Activated CD4-positive, alpha-beta T cell treated with anti-CD3 and anti-CD28 coated beads for 4 hours (primary cell): Measurements from ENCODE around the gene SHROOM3.
"Not testable (repeated sequence)": the region's sequence is repeated elsewhere in the genome, so short reads cannot be mapped to it uniquely, and the experiment has no call there.

Experiments used
- DNase-seq, 2 donors: peaks; one replicate each; pipeline ENCODE4 v3.0.0-alpha.2; 2020

SHROOM3 gene

GRCh38 chr4:76597423-76597979 lies 162.5 kb downstream of the SHROOM3 start:
- DNase-seq = no peak

GRCh38 chr4:76600447-76600846 lies 165.4 kb downstream of the SHROOM3 start:
- no peak for DNase-seq

DNA sequence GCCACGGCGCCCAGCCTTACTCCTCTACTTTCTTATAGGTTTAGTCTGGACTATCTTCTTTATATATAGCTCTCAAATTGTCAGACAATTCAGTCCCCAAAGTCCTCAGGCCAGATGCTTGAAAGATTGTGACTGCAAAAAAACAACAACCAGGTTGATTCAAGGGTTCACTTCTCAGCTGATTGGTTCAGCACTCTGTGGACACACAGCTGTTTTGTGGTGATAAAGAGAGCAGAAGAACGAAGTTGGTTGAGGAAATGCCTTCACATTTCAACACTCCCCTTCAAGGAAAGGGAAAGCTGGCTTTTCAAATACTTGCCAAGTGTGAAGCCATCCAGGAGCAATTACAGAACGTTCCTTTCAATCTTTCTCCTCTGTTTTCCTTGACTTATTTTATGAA lies 166.8 kb downstream of the SHROOM3 start:
- no peak for DNase-seq

- DNase-seq = no peak
These were observed 170.1 kb downstream of the SHROOM3 start for GRCh38 chr4:76605099-76605563.

DNA sequence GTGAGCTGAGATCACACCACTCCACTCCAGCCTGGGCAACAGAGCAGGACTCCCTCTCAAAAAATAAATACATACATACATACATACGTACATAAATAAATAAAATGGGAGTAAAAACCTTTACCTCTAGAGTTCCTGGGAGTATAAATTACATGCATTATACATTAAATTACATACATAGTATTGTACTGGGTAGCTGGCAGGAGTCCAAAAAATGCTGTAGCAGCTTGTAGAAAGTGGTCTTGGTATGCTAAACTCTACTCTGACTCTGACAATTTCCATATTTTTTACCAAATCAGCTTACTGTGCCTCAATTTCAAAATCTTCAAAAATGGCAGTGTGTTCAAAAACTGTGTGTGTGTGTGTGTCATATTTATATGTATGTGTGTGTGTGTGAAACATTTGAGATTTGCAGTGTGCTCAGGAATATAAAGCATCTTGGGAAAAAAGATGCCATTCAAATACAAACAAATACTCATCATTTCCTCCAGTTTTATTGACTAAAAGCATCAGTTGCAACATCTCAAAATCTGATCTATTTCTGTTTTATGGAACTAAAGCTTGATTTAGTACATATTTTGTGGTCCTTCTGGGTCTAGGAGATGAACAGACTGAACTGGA lies 171.7 kb downstream of the SHROOM3 start:
- no peak for DNase-seq

GRCh38 chr4:76607266-76607799 lies 172.3 kb downstream of the SHROOM3 start:
- DNase-seq = no peak

DNA sequence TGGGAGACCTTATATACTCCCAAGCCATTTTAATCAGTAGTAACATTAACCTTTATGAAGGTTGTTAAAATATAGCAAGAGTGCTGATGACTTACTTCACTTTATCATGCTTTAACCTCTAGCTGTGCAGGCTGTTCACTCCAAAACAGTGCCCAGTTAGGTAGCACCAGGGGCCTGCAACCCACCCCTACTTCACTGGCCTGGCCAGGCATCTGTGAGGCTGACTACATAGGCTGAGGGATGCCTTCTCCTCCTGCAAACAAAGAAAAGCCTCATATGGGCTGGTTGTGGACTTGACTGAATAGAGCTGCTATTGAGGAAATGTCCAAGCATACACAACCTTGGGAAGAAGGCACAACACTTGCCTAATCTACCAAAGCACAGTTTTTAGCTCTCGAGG lies 172.8 kb downstream of the SHROOM3 start:
- no peak for DNase-seq

- not testable (repeated sequence) for DNase-seq
These were observed 173.5 kb downstream of the SHROOM3 start for GRCh38 chr4:76608549-76608948.

- DNase-seq = no peak
These were observed 175.9 kb downstream of the SHROOM3 start for GRCh38 chr4:76610751-76611547.

DNA sequence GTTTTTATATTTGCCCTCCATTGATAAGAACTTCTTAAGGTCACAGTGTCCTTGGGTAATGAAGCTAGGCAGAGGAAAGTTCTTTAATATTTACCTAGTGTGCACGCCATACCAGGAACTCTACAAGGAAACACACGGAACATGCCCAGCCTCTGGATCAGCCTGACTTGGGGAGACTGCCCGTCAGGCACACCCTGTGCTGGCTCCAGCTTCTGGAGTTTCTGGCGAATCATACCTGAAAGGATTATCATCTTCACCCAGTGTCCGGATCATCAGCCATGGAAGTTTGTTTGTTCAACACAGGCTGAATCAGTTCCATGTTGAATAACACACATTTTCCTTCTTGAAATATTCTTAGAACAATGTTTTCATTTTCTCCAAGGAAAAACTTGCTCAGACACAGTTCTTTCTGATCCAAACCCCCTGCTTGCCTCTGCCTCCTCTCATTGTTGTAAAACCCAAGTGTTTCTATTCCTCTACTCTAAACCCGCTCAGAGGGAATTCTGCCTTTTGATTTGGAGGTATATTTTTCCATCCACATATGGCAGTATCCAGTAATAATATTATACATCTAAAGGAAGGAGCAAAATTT lies 176.7 kb downstream of the SHROOM3 start:
- no peak for DNase-seq

DNA sequence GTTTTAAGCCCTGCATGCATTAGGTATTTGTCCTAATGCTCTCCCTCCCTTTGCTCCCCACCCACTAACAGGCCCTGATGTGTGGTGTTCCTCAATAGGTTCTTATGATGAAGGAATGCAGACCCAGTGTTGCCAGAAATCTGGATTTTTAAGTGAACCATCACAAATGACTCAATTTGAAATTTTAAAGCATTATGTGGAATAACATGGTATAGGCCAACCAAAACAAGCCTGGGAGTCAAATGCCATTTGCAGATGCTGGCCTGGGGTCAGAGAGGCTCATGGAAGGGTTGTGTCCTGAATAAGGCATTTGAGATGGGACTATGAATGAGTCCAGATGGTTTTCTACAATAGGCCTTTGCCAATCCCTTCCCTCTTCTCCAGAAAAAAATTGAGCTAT lies 179.6 kb downstream of the SHROOM3 start:
- no peak for DNase-seq

DNA sequence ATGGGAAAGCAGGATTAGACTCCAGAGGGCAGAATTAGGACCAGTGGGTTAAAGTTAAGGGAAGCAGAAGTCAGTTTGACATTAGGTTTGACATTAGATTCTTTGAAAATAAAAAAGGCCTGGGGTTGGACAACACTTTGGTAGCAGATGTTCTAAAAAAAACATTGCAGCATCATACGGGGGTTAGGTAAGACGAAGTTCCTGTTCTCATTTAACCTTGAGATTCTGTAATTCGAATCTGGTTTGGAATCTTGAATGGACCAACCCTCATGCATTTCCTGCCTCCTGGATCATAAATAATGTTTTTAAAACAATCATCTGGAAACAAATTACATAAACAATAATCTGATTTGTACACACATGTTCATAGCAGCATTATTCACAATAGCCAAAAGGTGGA lies 181.0 kb downstream of the SHROOM3 start:
- DNase-seq = no peak

- DNase-seq = no peak
These were observed 181.5 kb downstream of the SHROOM3 start for GRCh38 chr4:76616526-76616925.

DNA sequence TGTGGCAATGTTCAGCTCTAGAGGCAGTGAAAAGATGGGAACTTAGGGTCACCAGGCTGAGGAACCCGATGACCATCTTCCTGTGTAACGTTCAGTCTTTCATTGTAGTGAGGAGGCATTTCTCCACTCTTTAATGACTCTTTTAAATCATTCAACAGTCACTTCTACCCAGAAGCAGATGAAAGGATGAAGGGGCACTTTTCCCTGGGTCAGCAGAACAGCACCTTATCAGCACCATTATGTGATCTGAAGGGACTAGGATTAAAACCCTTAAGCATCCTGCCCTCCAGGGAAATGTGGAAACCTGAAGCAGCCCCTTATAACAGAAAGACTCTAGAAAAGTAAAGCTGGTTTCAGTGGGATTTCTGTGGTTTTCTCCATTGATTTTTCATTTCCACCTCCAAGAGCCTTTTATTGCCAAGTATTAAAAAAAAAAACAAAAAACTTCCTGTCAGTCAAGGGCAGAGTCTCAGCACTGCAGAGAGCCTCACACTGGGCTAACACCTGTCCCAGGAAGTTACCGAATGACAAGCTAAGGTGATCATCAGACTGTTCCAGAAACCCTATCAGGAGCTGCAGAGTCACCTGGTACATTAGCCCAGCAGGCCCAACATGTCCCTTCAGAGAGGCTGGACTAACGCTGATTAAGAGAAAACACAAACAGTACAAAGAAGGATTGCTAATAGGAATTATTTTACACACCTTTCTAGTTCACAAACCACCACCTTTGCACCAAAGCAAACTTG lies 185.9 kb downstream of the SHROOM3 start:
- DNase-seq = no peak

DNA sequence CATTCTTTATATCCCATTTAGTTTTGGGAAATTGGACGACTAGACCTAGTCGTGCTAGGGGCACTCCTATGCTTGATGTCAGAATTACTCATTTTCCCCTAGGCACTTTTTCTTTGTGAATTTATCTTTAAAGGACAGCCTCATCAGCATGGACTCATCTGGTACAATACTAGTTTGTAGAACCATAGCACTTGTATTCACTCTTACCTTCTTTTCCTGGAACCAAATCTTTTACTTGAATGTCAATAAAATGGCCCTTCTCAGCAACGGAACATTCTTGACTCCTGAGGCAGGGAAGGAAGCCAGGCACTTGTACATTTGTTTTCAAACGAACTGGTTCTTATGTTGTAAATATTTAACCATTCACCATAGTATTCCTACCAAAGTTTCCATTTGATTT lies 187.1 kb downstream of the SHROOM3 start:
- DNase-seq = no peak

DNA sequence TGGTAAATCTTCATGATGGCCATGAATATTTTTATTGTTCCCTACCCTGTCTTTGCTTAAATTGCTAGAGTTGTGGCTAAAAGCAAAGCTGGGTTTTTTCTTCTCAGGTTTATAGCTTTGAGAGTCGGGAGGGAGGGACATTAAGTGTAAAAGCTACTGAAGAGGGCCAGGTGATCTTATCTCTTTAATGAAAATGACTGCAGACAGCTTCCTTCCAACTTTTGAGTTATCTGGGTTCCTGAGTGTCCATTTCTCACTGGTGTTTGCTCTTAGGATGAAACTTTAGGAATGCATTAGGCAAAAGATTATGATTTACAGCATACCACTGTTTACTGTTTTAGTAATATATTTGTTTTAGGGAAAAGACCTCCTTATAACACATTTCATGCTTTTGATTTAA lies 187.7 kb downstream of the SHROOM3 start:
- no peak for DNase-seq

DNA sequence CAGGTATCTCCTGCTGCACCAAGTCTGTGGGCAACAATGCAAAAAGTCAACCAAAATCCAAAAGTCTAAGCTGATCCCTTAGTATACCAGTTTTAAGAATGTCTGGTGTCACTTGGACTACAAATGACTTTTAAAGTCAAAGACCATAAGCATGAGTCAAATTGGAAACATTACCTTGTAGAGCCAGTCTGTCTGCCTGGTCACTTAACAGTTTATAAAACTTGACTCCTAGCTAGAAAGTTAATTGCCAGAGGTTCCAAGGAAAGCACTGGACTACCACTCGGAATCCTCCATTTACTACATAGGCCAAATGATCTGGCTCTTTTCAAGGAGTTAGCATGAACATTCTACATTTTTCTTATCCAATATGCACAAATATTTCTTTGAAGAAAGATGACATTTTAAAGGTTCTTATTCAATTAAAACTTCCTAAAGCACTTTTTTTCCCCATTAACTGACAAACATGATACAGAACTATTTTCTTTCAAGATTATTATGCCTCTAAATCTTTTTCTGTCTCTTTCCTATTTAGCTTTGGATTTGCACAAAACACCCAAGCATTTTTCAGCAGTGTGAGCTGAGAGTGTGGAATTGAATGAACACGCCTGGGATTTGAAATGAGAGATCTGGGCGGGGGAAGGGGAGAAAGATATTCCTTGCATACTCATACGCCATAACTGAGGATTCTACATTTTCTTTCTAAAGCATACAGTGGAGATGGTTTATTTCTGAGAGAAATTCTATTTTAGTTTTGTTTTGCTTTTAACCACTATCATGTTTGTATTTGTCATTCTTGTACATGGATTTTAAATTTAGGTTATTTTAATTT lies 188.4 kb downstream of the SHROOM3 start:
- DNase-seq = no peak

DNA sequence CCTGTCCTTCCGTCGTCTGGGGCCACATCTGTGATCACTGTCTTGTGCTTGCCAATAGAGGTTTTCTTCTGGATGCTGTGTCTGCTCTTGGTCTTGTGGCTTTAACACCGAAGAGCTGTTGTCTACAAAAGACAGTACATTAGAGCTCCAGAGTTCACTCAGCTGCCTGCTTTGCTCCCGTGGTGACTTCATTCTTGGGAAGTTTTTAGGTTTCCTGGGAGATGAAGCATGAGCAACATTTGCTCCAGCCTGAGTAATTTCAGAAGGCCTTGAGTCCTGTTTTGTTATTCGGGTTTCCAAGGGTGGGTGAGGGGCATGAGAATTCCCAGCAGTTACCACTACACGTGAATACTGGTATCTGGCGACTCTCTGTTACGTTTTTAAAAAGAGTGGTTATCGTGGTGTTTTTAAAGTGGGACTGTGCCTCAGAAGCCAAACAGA lies 189.2 kb downstream of the SHROOM3 start:
- no peak for DNase-seq

DNA sequence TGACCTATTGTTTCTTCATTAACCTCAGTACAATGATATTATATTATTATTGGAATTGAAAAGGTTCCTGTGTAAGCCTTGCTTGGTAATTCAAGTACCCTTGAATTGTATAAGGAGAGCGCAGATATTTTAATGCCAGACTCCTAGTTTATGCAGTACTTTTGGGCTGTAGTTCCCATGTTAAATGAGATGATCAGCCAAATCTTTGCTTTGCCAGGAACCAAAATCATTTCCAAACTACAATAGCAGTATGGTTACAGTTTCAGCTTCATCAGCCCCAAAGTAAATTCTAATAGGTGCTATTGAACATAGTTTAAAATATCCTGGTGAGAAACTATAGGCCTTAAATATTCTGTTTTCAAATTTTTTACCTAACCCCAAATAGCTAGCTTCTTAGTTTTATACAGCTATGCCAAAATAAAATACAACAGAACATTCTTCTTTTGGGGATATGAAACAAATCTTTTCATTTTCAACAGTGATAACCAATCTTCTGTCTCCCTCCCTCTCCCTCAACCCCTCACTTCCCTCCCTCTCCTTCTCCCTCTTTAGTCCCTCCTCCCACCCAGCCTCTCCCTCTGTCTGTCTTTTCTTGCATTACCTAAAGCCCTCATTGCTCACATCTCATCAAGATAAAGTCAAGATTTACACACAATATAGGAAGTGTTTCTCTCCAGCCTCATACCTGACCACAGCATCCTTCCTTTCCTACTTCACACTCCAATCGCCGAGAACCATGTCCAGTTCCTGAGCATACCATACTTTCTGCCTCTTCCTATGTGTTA lies 190.1 kb downstream of the SHROOM3 start:
- DNase-seq = no peak

- DNase-seq = no peak
These were observed 191.8 kb downstream of the SHROOM3 start for GRCh38 chr4:76626686-76627465.
